Erythroblast (primary cell): ENCODE measurements around the gene CTXND1.

Source experiments
- GATA1 ChIP-seq: IDR thresholded peaks from 2 replicates; pipeline ENCODE4 v1.6.1; 2011; ENCODE audit warnings: low read depth, mild to moderate bottlenecking, control low read depth, low read length, moderate library complexity
- POLR2A ChIP-seq: IDR thresholded peaks from 2 replicates; pipeline ENCODE4 v1.6.1; 2011; ENCODE audit warnings: mild to moderate bottlenecking, low read length

- no peak for TF ChIP-seq POLR2A
- no peak for TF ChIP-seq GATA1
These were observed 12.0 kb upstream of the CTXND1 start for GRCh38 chr15:80264031-80264430.
